NCI-H2171 treated with DMSO at 0.1 percent for 48 hours (cell line): ENCODE measurements around the gene ATP13A2.
"Not testable (repeated sequence)": the region's sequence is repeated elsewhere in the genome, so short reads cannot be mapped to it uniquely, and the experiment has no call there.

Source experiments
- DNase-seq: peaks from one replicate; lab custom pipeline; 2025; lab: John Stamatoyannopoulos, UW

ATP13A2 gene

GRCh38 chr1:16961297-16962133, 50.2 kb downstream of the ATP13A2 start:
- no peak for DNase-seq

GRCh38 chr1:16960560-16961296, 51.0 kb downstream of the ATP13A2 start:
- DNase-seq = peak; percentile 60

- no peak for DNase-seq
Observed at GRCh38 chr1:16958475-16958874, 53.3 kb downstream of the ATP13A2 start.

- no peak for DNase-seq
Observed at GRCh38 chr1:16957731-16958130, 54.0 kb downstream of the ATP13A2 start.

- DNase-seq = no peak
Observed at GRCh38 chr1:16956775-16957174, 55.0 kb downstream of the ATP13A2 start.

GRCh38 chr1:16955186-16955585, 56.5 kb downstream of the ATP13A2 start:
- no peak for DNase-seq

GRCh38 chr1:16954579-16954978, 57.1 kb downstream of the ATP13A2 start:
- no peak for DNase-seq

- not testable (repeated sequence) for DNase-seq
Observed at GRCh38 chr1:16952376-16952775, 59.4 kb downstream of the ATP13A2 start.

GRCh38 chr1:16949026-16949425, 62.7 kb downstream of the ATP13A2 start:
- not testable (repeated sequence) for DNase-seq

GRCh38 chr1:16948282-16948891, 63.3 kb downstream of the ATP13A2 start:
- peak; percentile 51 for DNase-seq

GRCh38 chr1:16946646-16947045, 65.1 kb downstream of the ATP13A2 start:
- DNase-seq = no peak

GRCh38 chr1:16946185-16946584, 65.5 kb downstream of the ATP13A2 start:
- not testable (repeated sequence) for DNase-seq

- not testable (repeated sequence) for DNase-seq
Observed at GRCh38 chr1:16945512-16945911, 66.2 kb downstream of the ATP13A2 start.

- no peak for DNase-seq
Observed at GRCh38 chr1:16944038-16944437, 67.7 kb downstream of the ATP13A2 start.

GRCh38 chr1:16939386-16940180, 72.1 kb downstream of the ATP13A2 start:
- not testable (repeated sequence) for DNase-seq

- DNase-seq = no peak
Observed at GRCh38 chr1:16938351-16939321, 73.1 kb downstream of the ATP13A2 start.

GRCh38 chr1:16936580-16936979, 75.1 kb downstream of the ATP13A2 start:
- DNase-seq = not testable (repeated sequence)
